ENCODE data around the gene TMEM135. TPM values are rescaled to one million over a fixed set of nuclear protein-coding genes. Genes with fewer than 3 reads are reported as not detected.
"Not testable (repeated sequence)": the region's sequence is repeated elsewhere in the genome, so short reads cannot be mapped to it uniquely, and the experiment has no call there.

Gene TMEM135
- total RNA-seq, 2 donors from 2014 or later: 23.9 to 25.3 TPM

DNA sequence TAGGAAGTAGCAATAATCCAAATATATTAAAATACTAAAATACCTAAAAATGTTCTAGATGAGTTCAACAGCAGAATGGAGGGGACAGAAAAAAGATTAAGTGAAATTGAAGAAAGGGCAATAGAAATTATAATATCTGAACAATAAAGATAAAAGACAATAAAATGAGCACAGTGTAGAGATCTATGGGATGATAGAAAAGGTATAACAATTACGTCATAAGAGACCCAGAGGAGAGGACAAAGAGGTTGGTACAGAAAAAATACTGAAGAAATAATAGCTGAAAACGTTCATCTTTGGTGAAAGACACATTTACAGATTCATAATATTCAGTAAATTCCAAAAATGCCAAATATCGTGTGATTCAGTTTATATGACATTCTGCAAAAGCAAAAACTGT, 143.4 kb downstream of the TMEM135 start:
- no peak overlapping the region for H3K4me3 Mint-ChIP-seq

GRCh38 chr11:87185228-87185627, 147.5 kb downstream of the TMEM135 start:
- DNase-seq: no peak
- H3K36me3 Mint-ChIP-seq (ENCODE audit: low read depth): peaks cover 3% of the 10 kb centered on the region

More for the DNA sequence above, 143.4 kb downstream of the TMEM135 start:
- no peaks in the 10 kb centered on the region for H3K9me3 ChIP-seq (ENCODE audit: control insufficient read depth, low read length, poor library complexity, severe bottlenecking)
- no peak for DNase-seq
- H3K27ac Mint-ChIP-seq: no peak overlapping the region
- ATAC-seq: no peak
- H3K36me3 Mint-ChIP-seq (ENCODE audit: low read depth): peaks cover 8% of the 10 kb centered on the region
- H3K4me1 Mint-ChIP-seq: peaks cover 6% of the 10 kb centered on the region
- H3K27me3 Mint-ChIP-seq: no peaks in the 10 kb centered on the region

GRCh38 chr11:87187076-87187475, 149.3 kb downstream of the TMEM135 start:
- H3K4me3 Mint-ChIP-seq: no peak overlapping the region
- ATAC-seq (no peak), DNase-seq (no peak)
- H3K27ac Mint-ChIP-seq: no peak overlapping the region
- no peaks in the 10 kb centered on the region for H3K9me3 ChIP-seq (ENCODE audit: control insufficient read depth, low read length, poor library complexity, severe bottlenecking)
- H3K36me3 Mint-ChIP-seq (ENCODE audit: low read depth): peaks cover 3% of the 10 kb centered on the region
- H3K27me3 Mint-ChIP-seq: no peaks in the 10 kb centered on the region
- peaks cover 6% of the 10 kb centered on the region for H3K4me1 Mint-ChIP-seq

More at GRCh38 chr11:87185228-87185627, 147.5 kb downstream of the TMEM135 start:
- H3K4me3 Mint-ChIP-seq: no peak overlapping the region
- no peak for ATAC-seq
- peaks cover 6% of the 10 kb centered on the region for H3K4me1 Mint-ChIP-seq
- H3K9me3 ChIP-seq (ENCODE audit: control insufficient read depth, low read length, poor library complexity, severe bottlenecking): no peaks in the 10 kb centered on the region
- peak overlapping the region; percentile 51 for H3K27ac Mint-ChIP-seq
- no peaks in the 10 kb centered on the region for H3K27me3 Mint-ChIP-seq

GRCh38 chr11:87187930-87188329, 150.2 kb downstream of the TMEM135 start:
- peaks cover 6% of the 10 kb centered on the region for H3K4me1 Mint-ChIP-seq
- H3K36me3 Mint-ChIP-seq (ENCODE audit: low read depth): peaks cover 3% of the 10 kb centered on the region
- H3K27me3 Mint-ChIP-seq: no peaks in the 10 kb centered on the region
- DNase-seq (no peak), ATAC-seq (no peak)
- H3K4me3 Mint-ChIP-seq: no peak overlapping the region
- H3K9me3 ChIP-seq (ENCODE audit: control insufficient read depth, low read length, poor library complexity, severe bottlenecking): no peaks in the 10 kb centered on the region
- no peak overlapping the region for H3K27ac Mint-ChIP-seq

DNA sequence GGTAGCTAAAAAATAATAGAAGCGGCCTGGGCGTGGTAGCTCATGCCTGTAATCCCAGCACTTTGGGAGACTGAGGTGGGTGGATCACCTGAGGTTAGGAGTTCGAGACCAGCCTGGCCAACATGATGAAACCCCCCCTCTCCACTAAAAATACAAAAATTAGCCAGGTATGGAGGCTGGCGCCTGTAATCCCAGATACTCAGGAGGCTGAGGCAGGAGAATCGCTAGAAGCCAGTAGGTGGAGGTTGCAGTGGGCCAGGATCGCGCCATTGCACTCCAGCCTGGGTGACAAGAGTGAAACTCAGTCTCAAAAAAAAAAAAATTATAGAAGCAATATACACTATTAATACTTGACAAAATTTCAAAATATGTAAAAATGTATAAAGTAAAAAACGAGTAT, 150.7 kb downstream of the TMEM135 start:
- H3K27me3 Mint-ChIP-seq; H3K9me3 ChIP-seq (ENCODE audit: control insufficient read depth, low read length, poor library complexity, severe bottlenecking); H3K4me3 Mint-ChIP-seq; H3K36me3 Mint-ChIP-seq (ENCODE audit: low read depth); H3K4me1 Mint-ChIP-seq; H3K27ac Mint-ChIP-seq; DNase-seq; ATAC-seq: not testable (repeated sequence)

GRCh38 chr11:87188921-87189320, 151.2 kb downstream of the TMEM135 start:
- not testable (repeated sequence) for H3K9me3 ChIP-seq (ENCODE audit: control insufficient read depth, low read length, poor library complexity, severe bottlenecking); H3K36me3 Mint-ChIP-seq (ENCODE audit: low read depth); H3K27me3 Mint-ChIP-seq; H3K27ac Mint-ChIP-seq; H3K4me1 Mint-ChIP-seq; H3K4me3 Mint-ChIP-seq; ATAC-seq; DNase-seq

DNA sequence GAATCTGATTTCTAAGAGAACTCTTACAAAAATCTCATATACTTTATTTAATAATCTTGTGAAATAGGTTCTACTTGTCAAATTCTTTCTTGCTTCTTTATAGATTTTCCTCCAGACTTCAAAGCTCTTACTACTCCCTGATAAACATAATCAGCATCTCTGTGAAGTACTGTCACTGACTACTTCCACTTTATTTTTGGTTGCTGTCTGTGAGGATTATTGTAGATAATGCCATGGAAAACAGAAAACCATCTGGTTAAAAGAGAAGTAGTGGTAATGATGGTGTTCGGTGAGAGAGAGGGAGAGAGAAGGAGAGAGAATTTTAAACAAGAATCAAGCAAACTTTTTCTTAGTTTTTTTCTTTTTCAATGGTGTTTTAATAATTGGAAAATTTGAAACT, 152.3 kb downstream of the TMEM135 start:
- Mint-ChIP-seq H3K4me1 (peaks cover 5% of the 10 kb centered on the region), H3K27me3 (no peaks in the 10 kb centered on the region), H3K4me3 (no peak overlapping the region), H3K36me3 (ENCODE audit: low read depth) (peaks cover 3% of the 10 kb centered on the region), H3K27ac (no peak overlapping the region)
- DNase-seq: no peak
- no peak for ATAC-seq
- H3K9me3 ChIP-seq (ENCODE audit: control insufficient read depth, low read length, poor library complexity, severe bottlenecking): no peaks in the 10 kb centered on the region

- no peaks in the 10 kb centered on the region for H3K9me3 ChIP-seq (ENCODE audit: control insufficient read depth, low read length, poor library complexity, severe bottlenecking)
- Mint-ChIP-seq H3K4me1 (peaks cover 2% of the 10 kb centered on the region), H3K27me3 (no peaks in the 10 kb centered on the region), H3K4me3 (no peak overlapping the region), H3K27ac (no peak overlapping the region), H3K36me3 (ENCODE audit: low read depth) (no peaks in the 10 kb centered on the region)
- ATAC-seq (no peak), DNase-seq (no peak)
These were observed 156.2 kb downstream of the TMEM135 start for GRCh38 chr11:87193756-87194470.

DNA sequence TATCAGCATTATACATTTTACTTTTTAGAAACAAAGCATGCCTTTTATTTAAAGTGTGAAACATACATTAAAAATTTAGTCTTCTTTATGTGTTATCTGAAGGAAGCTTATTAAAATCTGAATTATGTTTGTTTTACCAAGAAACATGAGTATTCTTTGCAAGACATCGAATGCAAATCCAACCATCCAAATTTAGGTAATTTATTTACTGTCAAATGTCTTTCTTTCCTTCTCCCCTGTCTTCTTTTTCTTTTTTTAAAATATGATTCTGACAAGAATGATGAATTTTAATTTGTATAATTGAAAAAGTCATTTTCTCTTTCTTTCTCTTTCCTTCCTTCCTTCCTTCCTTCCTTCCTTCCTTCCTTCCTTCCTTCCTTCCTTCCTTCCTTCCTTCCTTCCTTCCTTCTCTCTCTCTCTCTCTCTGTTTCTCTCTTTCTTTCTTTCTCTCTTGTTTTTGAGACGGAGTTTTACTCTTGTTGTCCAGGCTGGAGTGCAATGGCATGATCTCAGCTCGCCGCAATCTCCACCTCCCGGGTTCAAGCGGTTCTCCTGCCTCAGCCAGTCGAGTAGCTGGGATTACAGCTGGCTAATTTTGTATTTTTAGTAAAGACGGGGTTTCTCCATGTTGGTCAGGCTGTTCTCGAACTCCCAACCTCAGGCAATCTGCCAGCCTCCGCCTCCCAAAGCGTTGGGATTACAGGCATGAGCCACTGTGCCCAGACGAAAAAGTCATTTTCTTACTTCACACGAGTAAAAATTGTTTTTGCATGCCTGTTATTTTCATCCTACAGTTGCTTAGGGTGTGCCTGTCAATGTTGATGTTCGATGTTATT, 157.5 kb downstream of the TMEM135 start:
- Mint-ChIP-seq H3K4me1 (peaks cover 2% of the 10 kb centered on the region), H3K36me3 (ENCODE audit: low read depth) (no peaks in the 10 kb centered on the region), H3K27ac (no peak overlapping the region), H3K4me3 (no peak overlapping the region), H3K27me3 (no peaks in the 10 kb centered on the region)
- DNase-seq (no peak), ATAC-seq (no peak)
- H3K9me3 ChIP-seq (ENCODE audit: control insufficient read depth, low read length, poor library complexity, severe bottlenecking): no peaks in the 10 kb centered on the region

DNA sequence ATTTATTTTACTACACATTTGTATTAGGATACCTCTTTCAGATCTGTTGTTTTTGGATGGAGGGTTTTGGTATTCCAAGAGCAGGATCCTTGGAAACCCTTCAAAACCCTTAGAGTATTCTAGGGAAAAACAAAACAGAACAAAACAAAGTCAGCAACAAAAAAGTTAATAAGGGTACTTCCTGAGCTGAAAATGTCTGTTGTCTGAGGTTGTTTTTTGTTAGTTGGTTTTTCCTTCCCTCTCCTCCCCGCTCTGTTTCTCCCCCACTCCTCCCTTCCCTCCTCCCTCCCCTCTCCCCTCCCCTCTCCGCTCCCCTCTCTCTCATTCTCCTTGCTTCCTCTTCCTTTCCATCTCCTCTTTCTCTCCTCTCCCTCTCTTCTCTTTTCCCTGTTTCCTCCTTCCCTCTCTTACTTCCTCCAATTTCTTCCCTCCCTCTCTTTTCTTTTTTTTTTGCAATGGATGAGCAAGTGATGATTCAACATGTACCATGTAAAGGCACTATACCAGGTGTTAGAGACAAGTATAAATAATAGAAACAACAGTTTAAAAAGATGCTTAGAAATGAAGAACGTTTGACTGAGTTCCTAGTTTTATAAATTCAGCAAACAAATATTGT, 160.6 kb downstream of the TMEM135 start:
- Mint-ChIP-seq H3K27me3 (no peaks in the 10 kb centered on the region), H3K4me3 (peak overlapping the region; percentile 0), H3K36me3 (ENCODE audit: low read depth) (no peaks in the 10 kb centered on the region), H3K4me1 (peaks cover 2% of the 10 kb centered on the region), H3K27ac (no peak overlapping the region)
- H3K9me3 ChIP-seq (ENCODE audit: control insufficient read depth, low read length, poor library complexity, severe bottlenecking): no peaks in the 10 kb centered on the region
- DNase-seq (no peak), ATAC-seq (no peak)

GRCh38 chr11:87201376-87201775, 163.6 kb downstream of the TMEM135 start:
- H3K27me3 Mint-ChIP-seq: no peaks in the 10 kb centered on the region

GRCh38 chr11:87203907-87204602, 166.3 kb downstream of the TMEM135 start:
- Mint-ChIP-seq H3K4me1 (peaks cover under 1% of the 10 kb centered on the region), H3K27ac (no peak overlapping the region), H3K27me3 (no peaks in the 10 kb centered on the region), H3K4me3 (no peak overlapping the region), H3K36me3 (ENCODE audit: low read depth) (no peaks in the 10 kb centered on the region)
- no peak for DNase-seq
- no peak for ATAC-seq
- no peaks in the 10 kb centered on the region for H3K9me3 ChIP-seq (ENCODE audit: control insufficient read depth, low read length, poor library complexity, severe bottlenecking)

More at GRCh38 chr11:87201376-87201775, 163.6 kb downstream of the TMEM135 start:
- Mint-ChIP-seq H3K27ac (no peak overlapping the region), H3K4me3 (no peak overlapping the region), H3K36me3 (ENCODE audit: low read depth) (no peaks in the 10 kb centered on the region), H3K4me1 (no peaks in the 10 kb centered on the region)
- DNase-seq (no peak), ATAC-seq (no peak)
- H3K9me3 ChIP-seq (ENCODE audit: control insufficient read depth, low read length, poor library complexity, severe bottlenecking): no peaks in the 10 kb centered on the region

DNA sequence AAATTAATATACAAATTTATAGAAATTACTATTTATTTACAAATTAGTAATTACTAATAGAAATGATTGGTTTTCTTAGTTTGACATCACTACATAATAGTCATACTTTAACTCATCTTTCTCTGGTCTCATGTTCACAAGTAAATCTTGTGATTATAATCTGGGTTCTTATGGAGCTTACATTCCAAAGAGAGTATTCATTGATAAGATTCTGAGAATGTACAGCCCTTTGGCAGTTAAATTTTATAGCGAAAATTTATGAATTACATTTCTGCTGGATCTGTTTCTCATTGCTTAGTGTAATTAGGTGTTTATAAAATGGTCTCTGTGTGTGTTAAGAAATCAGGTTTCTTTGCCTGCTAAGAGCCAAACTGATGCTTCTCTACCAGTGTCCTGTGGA, 175.2 kb downstream of the TMEM135 start:
- H3K4me3 Mint-ChIP-seq: no peak overlapping the region
- no peak overlapping the region for H3K27ac Mint-ChIP-seq
- no peaks in the 10 kb centered on the region for H3K27me3 Mint-ChIP-seq
- ATAC-seq: no peak
- peaks cover 5% of the 10 kb centered on the region for H3K4me1 Mint-ChIP-seq
- DNase-seq: no peak
- H3K36me3 Mint-ChIP-seq (ENCODE audit: low read depth): no peaks in the 10 kb centered on the region
- no peaks in the 10 kb centered on the region for H3K9me3 ChIP-seq (ENCODE audit: control insufficient read depth, low read length, poor library complexity, severe bottlenecking)

Data from T-helper 17 cell (primary cell).